IMR-90 (cell line): Measurements from ENCODE around the gene SAMD4B. TPM values are rescaled to one million over a fixed set of nuclear protein-coding genes. Genes with fewer than 3 reads are reported as not detected.

Experiments used
- ATAC-seq: fragments of 200-7000 bp; cut with Tn5 transposase; 2 replicates; pipeline ENCODE4 v1.9.1; 2020; ENCODE audit warnings: low read depth, mild to moderate bottlenecking, moderate library complexity
- BruUV-seq: library from RNA; stranded (reverse); fragments of 400-500 nt; replicated peaks from 2 replicates; lab custom pipeline; 2021; lab: Mats Ljungman, UMichigan
- CTCF ChIA-PET: fragments of 300-600 bp; formaldehyde crosslinking; extraction: SDS; loops from one replicate; lab custom pipeline; 2021; ENCODE audit warnings: antibody characterized with exemption; lab: Yijun Ruan, JAX
- POLR2A ChIA-PET: fragments of 300-600 bp; sonication (Branson Sonifier 250); formaldehyde crosslinking; loops from one replicate; lab custom pipeline; 2022; ENCODE audit warnings: antibody characterized with exemption; ENCODE audit not compliant: unreplicated experiment; lab: Charles Lee
- DNase-seq: peaks from one replicate; pipeline ENCODE4 v3.0.0; 2013
- H2AFZ ChIP-seq: replicated peaks from 2 replicates; pipeline ENCODE3; 2013; ENCODE audit warnings: low read length, mild to moderate bottlenecking; ENCODE audit not compliant: poor library complexity
- H2AK5ac ChIP-seq: 2 replicates; pipeline ENCODE4 v1.6.1; 2013; ENCODE audit warnings: low read depth, low read length, inconsistent platforms
- H2AK9ac ChIP-seq: replicated peaks from 2 replicates; pipeline ENCODE3; 2013; ENCODE audit warnings: mild to moderate bottlenecking, low read depth, low read length, moderate library complexity; ENCODE audit not compliant: poor library complexity
- H2BK120ac ChIP-seq: 2 replicates; pipeline ENCODE4 v1.6.1; 2013; ENCODE audit warnings: low read depth, low read length, inconsistent platforms
- H2BK15ac ChIP-seq: 3 replicates; pipeline ENCODE4 v1.6.1; 2013; ENCODE audit warnings: low read depth, low read length, inconsistent platforms
- H2BK20ac ChIP-seq: 2 replicates; pipeline ENCODE4 v1.6.1; 2013; ENCODE audit warnings: low read depth, mild to moderate bottlenecking, inconsistent platforms, low read length, moderate library complexity
- H2BK5ac ChIP-seq: 2 replicates; pipeline ENCODE4 v1.6.1; 2013; ENCODE audit warnings: mild to moderate bottlenecking, low read depth, low read length, inconsistent platforms; ENCODE audit not compliant: poor library complexity, severe bottlenecking
- H3K14ac ChIP-seq: replicated peaks from 2 replicates; pipeline ENCODE4 v1.6.1; 2013; ENCODE audit warnings: low read depth, low read length, inconsistent platforms
- H3K18ac ChIP-seq: 2 replicates; pipeline ENCODE4 v1.6.1; 2013; ENCODE audit warnings: low read depth, low read length, control low read depth
- H3K23ac ChIP-seq: 2 replicates; pipeline ENCODE4 v1.6.1; 2013; ENCODE audit warnings: low read depth, low read length, inconsistent platforms
- H3K27ac ChIP-seq: 2 replicates; pipeline ENCODE4 v1.5.1; 2013; ENCODE audit warnings: mild to moderate bottlenecking, control low read depth, low read length; ENCODE audit not compliant: insufficient read depth
- H3K27me3 ChIP-seq: 2 replicates; pipeline ENCODE4 v1.6.1; 2013; ENCODE audit warnings: low read length; ENCODE audit not compliant: control insufficient read depth, insufficient read depth
- H3K36me3 ChIP-seq: 2 replicates; pipeline ENCODE4 v1.6.1; 2013; ENCODE audit warnings: low read length, mixed read lengths; ENCODE audit not compliant: control insufficient read depth, insufficient read depth
- H3K4ac ChIP-seq: 2 replicates; pipeline ENCODE4 v1.6.1; 2013; ENCODE audit warnings: low read depth, low read length, inconsistent platforms
- H3K4me1 ChIP-seq: 2 replicates; pipeline ENCODE4 v1.6.1; 2013; ENCODE audit warnings: low read length, mixed read lengths; ENCODE audit not compliant: control insufficient read depth, insufficient read depth
- H3K4me2 ChIP-seq: 2 replicates; pipeline ENCODE4 v1.6.1; 2013; ENCODE audit warnings: low read depth, mild to moderate bottlenecking, control low read depth, low read length, moderate library complexity
- H3K4me3 ChIP-seq: 2 replicates; pipeline ENCODE4 v1.5.1; 2013; ENCODE audit warnings: low read depth, mild to moderate bottlenecking, control low read depth, low read length, moderate library complexity; ENCODE audit not compliant: insufficient read depth
- H3K56ac ChIP-seq: 2 replicates; pipeline ENCODE4 v1.6.1; 2013; ENCODE audit warnings: low read length, inconsistent platforms; ENCODE audit not compliant: insufficient read depth; ENCODE audit errors: extremely low read depth
- H3K79me1 ChIP-seq, 2 experiments: 2 replicates each; pipeline ENCODE4 v1.6.1; 2013; ENCODE audit warnings: low read length in 2 of 2, inconsistent platforms in 1 of 2, low read depth in 1 of 2
- H3K9ac ChIP-seq: 2 replicates; pipeline ENCODE4 v1.6.1; 2013; ENCODE audit warnings: low read depth, low read length, control low read depth
- H3K9me1 ChIP-seq: 2 replicates; pipeline ENCODE4 v1.6.1; 2013; ENCODE audit warnings: low read length, inconsistent platforms; ENCODE audit not compliant: insufficient read depth
- H3K9me3 ChIP-seq: 2 replicates; pipeline ENCODE4 v1.6.1; 2013; ENCODE audit warnings: low read length; ENCODE audit not compliant: control insufficient read depth, insufficient read depth
- H4K20me1 ChIP-seq: 2 replicates; pipeline ENCODE4 v1.6.1; 2013; ENCODE audit warnings: low read length, inconsistent platforms; ENCODE audit not compliant: insufficient read depth
- H4K5ac ChIP-seq: 2 replicates; pipeline ENCODE4 v1.6.1; 2013; ENCODE audit warnings: mild to moderate bottlenecking, low read depth, low read length, control low read depth
- H4K8ac ChIP-seq, 2 experiments: 2 replicates each; pipeline ENCODE4 v1.6.1; 2013; ENCODE audit warnings: low read depth in 2 of 2, low read length in 2 of 2, control low read depth in 1 of 2, inconsistent platforms in 1 of 2
- H4K91ac ChIP-seq: 2 replicates; pipeline ENCODE4 v1.6.1; 2013; ENCODE audit warnings: low read depth, low read length, inconsistent platforms; ENCODE audit not compliant: insufficient read depth
- BHLHE40 ChIP-seq: fragments of 150-350 bp; IDR thresholded peaks from 2 replicates; pipeline ENCODE4 v1.6.1; 2016; ENCODE audit warnings: mild to moderate bottlenecking, low read depth, low read length
- CEBPB ChIP-seq: IDR thresholded peaks from 2 replicates; pipeline ENCODE4 v1.6.1; 2012; ENCODE audit warnings: low read depth, low read length, improper control_type of control experiment
- CHD1 ChIP-seq: IDR thresholded peaks from 2 replicates; pipeline ENCODE4 v1.6.1; 2012; ENCODE audit warnings: low read depth, low read length, improper control_type of control experiment
- FOS ChIP-seq: fragments of 150-350 bp; IDR thresholded peaks from 2 replicates; pipeline ENCODE4 v1.6.1; 2016; ENCODE audit warnings: low read depth, low read length
- MAZ ChIP-seq: IDR thresholded peaks from 2 replicates; pipeline ENCODE4 v1.6.1; 2012; ENCODE audit warnings: low read depth, mild to moderate bottlenecking, low read length, improper control_type of control experiment, moderate library complexity, borderline replicate concordance
- MXI1 ChIP-seq: IDR thresholded peaks from 2 replicates; pipeline ENCODE4 v1.6.1; 2012; ENCODE audit warnings: low read depth, mild to moderate bottlenecking, low read length, moderate library complexity, borderline replicate concordance
- NFE2L2 ChIP-seq: fragments of 150-350 bp; IDR thresholded peaks from 2 replicates; pipeline ENCODE4 v1.6.1; 2016; ENCODE audit warnings: low read depth, mild to moderate bottlenecking, low read length
- POLR2A ChIP-seq: IDR thresholded peaks from 2 replicates; pipeline ENCODE4 v1.6.1; 2012; ENCODE audit warnings: mild to moderate bottlenecking, low read depth, low read length
- RAD21 ChIP-seq: IDR thresholded peaks from 2 replicates; pipeline ENCODE4 v1.6.1; 2012; ENCODE audit warnings: low read length, improper control_type of control experiment
- RCOR1 ChIP-seq: IDR thresholded peaks from 2 replicates; pipeline ENCODE4 v1.6.1; 2012; ENCODE audit warnings: mild to moderate bottlenecking, low read length, improper control_type of control experiment; ENCODE audit not compliant: insufficient replicate concordance
- RFX5 ChIP-seq: IDR thresholded peaks from 2 replicates; pipeline ENCODE4 v1.8.0; 2012; ENCODE audit warnings: low read depth, mild to moderate bottlenecking, low read length, moderate library complexity
- SMC3 ChIP-seq: fragments of 150-350 bp; IDR thresholded peaks from 2 replicates; pipeline ENCODE4 v1.6.1; 2016; ENCODE audit warnings: low read depth, mild to moderate bottlenecking, antibody characterized with exemption, low read length, moderate library complexity
- WGBS, 2 experiments: methylation state at CpG; one replicate each; pipeline versions ENCODE4 v1.1.5 to v1.1.7; 2013; ENCODE audit warnings: missing lambda C conversion rate in 2 of 2; ENCODE audit not compliant: insufficient read length in 1 of 2; ENCODE audit errors: extremely low coverage in 2 of 2; 5-methylcytosine and 5-hydroxymethylcytosine counted together
- dilution Hi-C: fragments of 300-500 bp; cut with HindIII; formaldehyde crosslinking; loops from one replicate; pipeline ENCODE4 v1.14.3; 2018; ENCODE audit warnings: low sequenced_read_pairs; ENCODE audit not compliant: unreplicated experiment
- in situ Hi-C: fragments of 300-500 bp; cut with MboI; formaldehyde crosslinking; loops from 3 replicates; pipeline ENCODE4 v1.14.3; 2019; ENCODE audit warnings: low sequenced_read_pairs, inconsistent platforms, mixed read lengths
- intact Hi-C: fragments of 100-400 bp; cut with micrococcal nuclease; formaldehyde crosslinking; loops from 2 replicates; pipeline ENCODE4 v1.10.0; 2022
- polyA plus RNA-seq, 3 experiments: library from polyadenylated mRNA; depleted of rRNA; stranded (reverse); fragments of >200 nt; gene quantifications; 2 replicates each; pipeline ENCODE4 v1.2.3, GENCODE V29; 2012; ENCODE audit warnings: low replicate concordance in 1 of 3
- total RNA-seq: library from RNA; depleted of rRNA; stranded (reverse); fragments of >200 nt; gene quantifications from 2 replicates; pipeline ENCODE4 v1.2.3, GENCODE V29; 2012
- TF ChIP-seq, protein P1 (sequence below): fragments of 150-350 bp; IDR thresholded peaks from 2 replicates; pipeline ENCODE4 v1.6.1; 2017; ENCODE audit warnings: mild to moderate bottlenecking, antibody characterized with exemption, low read length, low read depth
- TF ChIP-seq, protein P2 (sequence below): conservative IDR thresholded peaks from 2 replicates; pipeline ENCODE4 v1.5.1; 2012; ENCODE audit warnings: mild to moderate bottlenecking, low read depth, low read length, improper control_type of control experiment
- TF ChIP-seq, protein P3 (sequence below): fragments of 150-350 bp; IDR thresholded peaks from 2 replicates; pipeline ENCODE4 v1.6.1; 2016; ENCODE audit warnings: low read depth, mild to moderate bottlenecking, low read length, moderate library complexity, borderline replicate concordance

Gene SAMD4B
- total and polyA plus RNA-seq, 2 of the 4 experiments (the other 2 are of a cell fraction) = 18.3 to 97.2 TPM

DNA sequence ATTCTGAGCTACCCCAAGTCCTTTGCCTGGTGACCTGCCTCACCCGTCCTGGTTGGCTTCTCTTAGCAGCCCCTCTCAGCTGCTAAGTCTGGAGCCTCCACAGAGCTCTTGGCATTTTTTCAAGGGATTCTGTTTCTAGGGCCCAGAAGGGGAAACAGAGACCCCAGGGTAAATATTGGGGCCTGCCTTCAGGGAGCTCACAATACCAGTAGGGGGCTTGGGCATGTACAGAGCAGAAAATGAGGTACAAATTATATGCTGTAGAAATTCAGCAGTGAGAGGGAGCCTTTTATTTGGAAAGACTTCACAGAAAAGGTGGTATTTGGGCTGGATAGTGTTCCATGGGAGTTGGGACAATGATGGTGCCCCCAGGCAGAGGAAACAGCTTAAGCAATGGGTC, 3.7 kb downstream of the SAMD4B start:
- in situ Hi-C loops (no loop called here), dilution Hi-C loops (no loop called here), intact Hi-C loops (no loop called here)
- Histone ChIP-seq H3K23ac (0 out of 2 replicates have a peak overlapping the region, but pooled peaks have one; percentile 55), H3K4ac (no peak overlapping the region), H4K5ac (no peak overlapping the region), H3K27me3 (no peaks in the 10 kb centered on the region), H2BK5ac (no peak overlapping the region), H2AK5ac (no peak overlapping the region), H4K91ac (no peak overlapping the region), H3K9ac (no peak overlapping the region), H3K4me2 (no peak overlapping the region), H3K56ac (no peak overlapping the region), H3K9me1 (peaks cover 18% of the 10 kb centered on the region), H3K4me1 (peaks cover 17% of the 10 kb centered on the region), H4K20me1 (peaks cover 55% of the 10 kb centered on the region), H2BK120ac (no peak overlapping the region), H2AK9ac (no peak overlapping the region), H4K8ac (no peak overlapping the region), H3K14ac (no peak overlapping the region), H3K4me3 (no peak overlapping the region), H3K18ac (no peak overlapping the region), H3K9me3 (no peaks in the 10 kb centered on the region), H2AFZ (no peak overlapping the region), H2BK15ac (no peak overlapping the region), H3K36me3 (peaks cover 14% of the 10 kb centered on the region), H2BK20ac (no peak overlapping the region), H3K27ac (no peak overlapping the region), H3K79me1 (peaks cover 31 to 83% of the 10 kb centered on the region in 2 experiments)
- ChIA-PET POLR2A (no interaction called here), CTCF (interaction anchor here (0.5 kb wide), 1 partner anchor 253 kb away, joined by 3 read pairs; no protein-coding TSS in a partner anchor)
- BruUV-seq = no TSS peak
- ATAC-seq (no peak), DNase-seq (no peak)
- TF ChIP-seq MAZ (no peak), RFX5 (no peak), CEBPB (no peak), RAD21 (no peak), RCOR1 (no peak), NFE2L2 (no peak), SMC3 (no peak), POLR2A (no peak), BHLHE40 (no peak), MXI1 (no peak), CHD1 (no peak), FOS (no peak)
- TF ChIP-seq, protein P1, sequence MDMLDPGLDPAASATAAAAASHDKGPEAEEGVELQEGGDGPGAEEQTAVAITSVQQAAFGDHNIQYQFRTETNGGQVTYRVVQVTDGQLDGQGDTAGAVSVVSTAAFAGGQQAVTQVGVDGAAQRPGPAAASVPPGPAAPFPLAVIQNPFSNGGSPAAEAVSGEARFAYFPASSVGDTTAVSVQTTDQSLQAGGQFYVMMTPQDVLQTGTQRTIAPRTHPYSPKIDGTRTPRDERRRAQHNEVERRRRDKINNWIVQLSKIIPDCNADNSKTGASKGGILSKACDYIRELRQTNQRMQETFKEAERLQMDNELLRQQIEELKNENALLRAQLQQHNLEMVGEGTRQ = no peak
- TF ChIP-seq, protein P2, sequence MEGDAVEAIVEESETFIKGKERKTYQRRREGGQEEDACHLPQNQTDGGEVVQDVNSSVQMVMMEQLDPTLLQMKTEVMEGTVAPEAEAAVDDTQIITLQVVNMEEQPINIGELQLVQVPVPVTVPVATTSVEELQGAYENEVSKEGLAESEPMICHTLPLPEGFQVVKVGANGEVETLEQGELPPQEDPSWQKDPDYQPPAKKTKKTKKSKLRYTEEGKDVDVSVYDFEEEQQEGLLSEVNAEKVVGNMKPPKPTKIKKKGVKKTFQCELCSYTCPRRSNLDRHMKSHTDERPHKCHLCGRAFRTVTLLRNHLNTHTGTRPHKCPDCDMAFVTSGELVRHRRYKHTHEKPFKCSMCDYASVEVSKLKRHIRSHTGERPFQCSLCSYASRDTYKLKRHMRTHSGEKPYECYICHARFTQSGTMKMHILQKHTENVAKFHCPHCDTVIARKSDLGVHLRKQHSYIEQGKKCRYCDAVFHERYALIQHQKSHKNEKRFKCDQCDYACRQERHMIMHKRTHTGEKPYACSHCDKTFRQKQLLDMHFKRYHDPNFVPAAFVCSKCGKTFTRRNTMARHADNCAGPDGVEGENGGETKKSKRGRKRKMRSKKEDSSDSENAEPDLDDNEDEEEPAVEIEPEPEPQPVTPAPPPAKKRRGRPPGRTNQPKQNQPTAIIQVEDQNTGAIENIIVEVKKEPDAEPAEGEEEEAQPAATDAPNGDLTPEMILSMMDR = no peak
- TF ChIP-seq, protein P3, sequence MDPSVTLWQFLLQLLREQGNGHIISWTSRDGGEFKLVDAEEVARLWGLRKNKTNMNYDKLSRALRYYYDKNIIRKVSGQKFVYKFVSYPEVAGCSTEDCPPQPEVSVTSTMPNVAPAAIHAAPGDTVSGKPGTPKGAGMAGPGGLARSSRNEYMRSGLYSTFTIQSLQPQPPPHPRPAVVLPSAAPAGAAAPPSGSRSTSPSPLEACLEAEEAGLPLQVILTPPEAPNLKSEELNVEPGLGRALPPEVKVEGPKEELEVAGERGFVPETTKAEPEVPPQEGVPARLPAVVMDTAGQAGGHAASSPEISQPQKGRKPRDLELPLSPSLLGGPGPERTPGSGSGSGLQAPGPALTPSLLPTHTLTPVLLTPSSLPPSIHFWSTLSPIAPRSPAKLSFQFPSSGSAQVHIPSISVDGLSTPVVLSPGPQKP = no peak
- no CpG with 5 or more reads among the region's 1 CpG for WGBS, 2 experiments
